IMR-90 (cell line): Measurements from ENCODE around the gene PCOLCE2. TPM values are rescaled to one million over a fixed set of nuclear protein-coding genes. Genes with fewer than 3 reads are reported as not detected.

ENCODE experiments used
- ATAC-seq: fragments of 200-7000 bp; cut with Tn5 transposase; 2 replicates; pipeline ENCODE4 v1.9.1; 2020; ENCODE audit warnings: low read depth, mild to moderate bottlenecking, moderate library complexity
- BruUV-seq: library from RNA; stranded (reverse); fragments of 400-500 nt; replicated peaks from 2 replicates; lab custom pipeline; 2021; lab: Mats Ljungman, UMichigan
- CTCF ChIA-PET: fragments of 300-600 bp; formaldehyde crosslinking; extraction: SDS; loops from one replicate; lab custom pipeline; 2021; ENCODE audit warnings: antibody characterized with exemption; lab: Yijun Ruan, JAX
- POLR2A ChIA-PET: fragments of 300-600 bp; sonication (Branson Sonifier 250); formaldehyde crosslinking; loops from one replicate; lab custom pipeline; 2022; ENCODE audit warnings: antibody characterized with exemption; ENCODE audit not compliant: unreplicated experiment; lab: Charles Lee
- DNase-seq: peaks from one replicate; pipeline ENCODE4 v3.0.0; 2013
- H2AFZ ChIP-seq: replicated peaks from 2 replicates; pipeline ENCODE3; 2013; ENCODE audit warnings: low read length, mild to moderate bottlenecking; ENCODE audit not compliant: poor library complexity
- H2AK5ac ChIP-seq: 2 replicates; pipeline ENCODE4 v1.6.1; 2013; ENCODE audit warnings: low read depth, low read length, inconsistent platforms
- H2AK9ac ChIP-seq: replicated peaks from 2 replicates; pipeline ENCODE3; 2013; ENCODE audit warnings: mild to moderate bottlenecking, low read depth, low read length, moderate library complexity; ENCODE audit not compliant: poor library complexity
- H2BK120ac ChIP-seq: 2 replicates; pipeline ENCODE4 v1.6.1; 2013; ENCODE audit warnings: low read depth, low read length, inconsistent platforms
- H2BK15ac ChIP-seq: 3 replicates; pipeline ENCODE4 v1.6.1; 2013; ENCODE audit warnings: low read depth, low read length, inconsistent platforms
- H2BK20ac ChIP-seq: 2 replicates; pipeline ENCODE4 v1.6.1; 2013; ENCODE audit warnings: low read depth, mild to moderate bottlenecking, inconsistent platforms, low read length, moderate library complexity
- H2BK5ac ChIP-seq: 2 replicates; pipeline ENCODE4 v1.6.1; 2013; ENCODE audit warnings: mild to moderate bottlenecking, low read depth, low read length, inconsistent platforms; ENCODE audit not compliant: poor library complexity, severe bottlenecking
- H3K14ac ChIP-seq: replicated peaks from 2 replicates; pipeline ENCODE4 v1.6.1; 2013; ENCODE audit warnings: low read depth, low read length, inconsistent platforms
- H3K18ac ChIP-seq: 2 replicates; pipeline ENCODE4 v1.6.1; 2013; ENCODE audit warnings: low read depth, low read length, control low read depth
- H3K23ac ChIP-seq: 2 replicates; pipeline ENCODE4 v1.6.1; 2013; ENCODE audit warnings: low read depth, low read length, inconsistent platforms
- H3K27ac ChIP-seq: 2 replicates; pipeline ENCODE4 v1.5.1; 2013; ENCODE audit warnings: mild to moderate bottlenecking, control low read depth, low read length; ENCODE audit not compliant: insufficient read depth
- H3K27me3 ChIP-seq: 2 replicates; pipeline ENCODE4 v1.6.1; 2013; ENCODE audit warnings: low read length; ENCODE audit not compliant: control insufficient read depth, insufficient read depth
- H3K36me3 ChIP-seq: 2 replicates; pipeline ENCODE4 v1.6.1; 2013; ENCODE audit warnings: low read length, mixed read lengths; ENCODE audit not compliant: control insufficient read depth, insufficient read depth
- H3K4ac ChIP-seq: 2 replicates; pipeline ENCODE4 v1.6.1; 2013; ENCODE audit warnings: low read depth, low read length, inconsistent platforms
- H3K4me1 ChIP-seq: 2 replicates; pipeline ENCODE4 v1.6.1; 2013; ENCODE audit warnings: low read length, mixed read lengths; ENCODE audit not compliant: control insufficient read depth, insufficient read depth
- H3K4me2 ChIP-seq: 2 replicates; pipeline ENCODE4 v1.6.1; 2013; ENCODE audit warnings: low read depth, mild to moderate bottlenecking, control low read depth, low read length, moderate library complexity
- H3K4me3 ChIP-seq: 2 replicates; pipeline ENCODE4 v1.5.1; 2013; ENCODE audit warnings: low read depth, mild to moderate bottlenecking, control low read depth, low read length, moderate library complexity; ENCODE audit not compliant: insufficient read depth
- H3K56ac ChIP-seq: 2 replicates; pipeline ENCODE4 v1.6.1; 2013; ENCODE audit warnings: low read length, inconsistent platforms; ENCODE audit not compliant: insufficient read depth; ENCODE audit errors: extremely low read depth
- H3K79me1 ChIP-seq, 2 experiments: 2 replicates each; pipeline ENCODE4 v1.6.1; 2013; ENCODE audit warnings: low read length in 2 of 2, inconsistent platforms in 1 of 2, low read depth in 1 of 2
- H3K9ac ChIP-seq: 2 replicates; pipeline ENCODE4 v1.6.1; 2013; ENCODE audit warnings: low read depth, low read length, control low read depth
- H3K9me1 ChIP-seq: 2 replicates; pipeline ENCODE4 v1.6.1; 2013; ENCODE audit warnings: low read length, inconsistent platforms; ENCODE audit not compliant: insufficient read depth
- H3K9me3 ChIP-seq: 2 replicates; pipeline ENCODE4 v1.6.1; 2013; ENCODE audit warnings: low read length; ENCODE audit not compliant: control insufficient read depth, insufficient read depth
- H4K20me1 ChIP-seq: 2 replicates; pipeline ENCODE4 v1.6.1; 2013; ENCODE audit warnings: low read length, inconsistent platforms; ENCODE audit not compliant: insufficient read depth
- H4K5ac ChIP-seq: 2 replicates; pipeline ENCODE4 v1.6.1; 2013; ENCODE audit warnings: mild to moderate bottlenecking, low read depth, low read length, control low read depth
- H4K8ac ChIP-seq, 2 experiments: 2 replicates each; pipeline ENCODE4 v1.6.1; 2013; ENCODE audit warnings: low read depth in 2 of 2, low read length in 2 of 2, control low read depth in 1 of 2, inconsistent platforms in 1 of 2
- H4K91ac ChIP-seq: 2 replicates; pipeline ENCODE4 v1.6.1; 2013; ENCODE audit warnings: low read depth, low read length, inconsistent platforms; ENCODE audit not compliant: insufficient read depth
- BHLHE40 ChIP-seq: fragments of 150-350 bp; IDR thresholded peaks from 2 replicates; pipeline ENCODE4 v1.6.1; 2016; ENCODE audit warnings: mild to moderate bottlenecking, low read depth, low read length
- CEBPB ChIP-seq: IDR thresholded peaks from 2 replicates; pipeline ENCODE4 v1.6.1; 2012; ENCODE audit warnings: low read depth, low read length, improper control_type of control experiment
- CHD1 ChIP-seq: IDR thresholded peaks from 2 replicates; pipeline ENCODE4 v1.6.1; 2012; ENCODE audit warnings: low read depth, low read length, improper control_type of control experiment
- ELK1 ChIP-seq: fragments of 150-350 bp; IDR thresholded peaks from 2 replicates; pipeline ENCODE4 v1.6.1; 2016; ENCODE audit warnings: low read depth, mild to moderate bottlenecking, low read length, moderate library complexity, borderline replicate concordance
- FOS ChIP-seq: fragments of 150-350 bp; IDR thresholded peaks from 2 replicates; pipeline ENCODE4 v1.6.1; 2016; ENCODE audit warnings: low read depth, low read length
- MAFK ChIP-seq: IDR thresholded peaks from 2 replicates; pipeline ENCODE4 v1.6.1; 2012; ENCODE audit warnings: low read depth, low read length, improper control_type of control experiment
- MAZ ChIP-seq: IDR thresholded peaks from 2 replicates; pipeline ENCODE4 v1.6.1; 2012; ENCODE audit warnings: low read depth, mild to moderate bottlenecking, low read length, improper control_type of control experiment, moderate library complexity, borderline replicate concordance
- MXI1 ChIP-seq: IDR thresholded peaks from 2 replicates; pipeline ENCODE4 v1.6.1; 2012; ENCODE audit warnings: low read depth, mild to moderate bottlenecking, low read length, moderate library complexity, borderline replicate concordance
- NFE2L2 ChIP-seq: fragments of 150-350 bp; IDR thresholded peaks from 2 replicates; pipeline ENCODE4 v1.6.1; 2016; ENCODE audit warnings: low read depth, mild to moderate bottlenecking, low read length
- POLR2A ChIP-seq: IDR thresholded peaks from 2 replicates; pipeline ENCODE4 v1.6.1; 2012; ENCODE audit warnings: mild to moderate bottlenecking, low read depth, low read length
- RAD21 ChIP-seq: IDR thresholded peaks from 2 replicates; pipeline ENCODE4 v1.6.1; 2012; ENCODE audit warnings: low read length, improper control_type of control experiment
- RCOR1 ChIP-seq: IDR thresholded peaks from 2 replicates; pipeline ENCODE4 v1.6.1; 2012; ENCODE audit warnings: mild to moderate bottlenecking, low read length, improper control_type of control experiment; ENCODE audit not compliant: insufficient replicate concordance
- RFX5 ChIP-seq: IDR thresholded peaks from 2 replicates; pipeline ENCODE4 v1.8.0; 2012; ENCODE audit warnings: low read depth, mild to moderate bottlenecking, low read length, moderate library complexity
- SMC3 ChIP-seq: fragments of 150-350 bp; IDR thresholded peaks from 2 replicates; pipeline ENCODE4 v1.6.1; 2016; ENCODE audit warnings: low read depth, mild to moderate bottlenecking, antibody characterized with exemption, low read length, moderate library complexity
- WGBS, 2 experiments: methylation state at CpG; one replicate each; pipeline versions ENCODE4 v1.1.5 to v1.1.7; 2013; ENCODE audit warnings: missing lambda C conversion rate in 2 of 2; ENCODE audit not compliant: insufficient read length in 1 of 2; ENCODE audit errors: extremely low coverage in 2 of 2; 5-methylcytosine and 5-hydroxymethylcytosine counted together
- dilution Hi-C: fragments of 300-500 bp; cut with HindIII; formaldehyde crosslinking; loops from one replicate; pipeline ENCODE4 v1.14.3; 2018; ENCODE audit warnings: low sequenced_read_pairs; ENCODE audit not compliant: unreplicated experiment
- in situ Hi-C: fragments of 300-500 bp; cut with MboI; formaldehyde crosslinking; loops from 3 replicates; pipeline ENCODE4 v1.14.3; 2019; ENCODE audit warnings: low sequenced_read_pairs, inconsistent platforms, mixed read lengths
- intact Hi-C: fragments of 100-400 bp; cut with micrococcal nuclease; formaldehyde crosslinking; loops from 2 replicates; pipeline ENCODE4 v1.10.0; 2022
- polyA plus RNA-seq, 3 experiments: library from polyadenylated mRNA; depleted of rRNA; stranded (reverse); fragments of >200 nt; gene quantifications; 2 replicates each; pipeline ENCODE4 v1.2.3, GENCODE V29; 2012; ENCODE audit warnings: low replicate concordance in 1 of 3
- total RNA-seq: library from RNA; depleted of rRNA; stranded (reverse); fragments of >200 nt; gene quantifications from 2 replicates; pipeline ENCODE4 v1.2.3, GENCODE V29; 2012
- TF ChIP-seq, protein P1 (sequence below): conservative IDR thresholded peaks from 2 replicates; pipeline ENCODE4 v1.5.1; 2012; ENCODE audit warnings: mild to moderate bottlenecking, low read depth, low read length, improper control_type of control experiment
- TF ChIP-seq, protein P2 (sequence below): fragments of 150-350 bp; IDR thresholded peaks from 2 replicates; pipeline ENCODE4 v1.6.1; 2017; ENCODE audit warnings: mild to moderate bottlenecking, antibody characterized with exemption, low read length, low read depth

PCOLCE2 gene
- total and polyA plus RNA-seq, 2 of the 4 experiments (the other 2 are of a cell fraction) = 0.50 to 0.54 TPM

GRCh38 chr3:142866841-142867631 is 21.8 kb downstream of the PCOLCE2 start:
- H3K4ac ChIP-seq = no peak overlapping the region
- ATAC-seq = no peak
- H2BK5ac ChIP-seq = no peak overlapping the region
- no peak overlapping the region for H3K23ac ChIP-seq
- 67% methylated on average over 1 of the region's 9 CpGs; no CpG with 5 or more reads in 1 of the 2 experiments for WGBS, 2 experiments
- no peak overlapping the region for H2AK5ac ChIP-seq
- H3K9ac ChIP-seq = no peak overlapping the region
- dilution Hi-C loops = no loop called here
- no peak overlapping the region for H3K27ac ChIP-seq
- in situ Hi-C loops = no loop called here
- H2AFZ ChIP-seq = no peak overlapping the region
- peaks cover 3% of the 10 kb centered on the region for H3K27me3 ChIP-seq
- H3K4me3 ChIP-seq = no peak overlapping the region
- H4K5ac ChIP-seq = no peak overlapping the region
- TF ChIP-seq POLR2A (no peak), RCOR1 (no peak), NFE2L2 (no peak), BHLHE40 (no peak), RFX5 (no peak), MXI1 (no peak), FOS (no peak), CHD1 (no peak), RAD21 (no peak), MAFK (no peak), MAZ (no peak), CEBPB (no peak), SMC3 (no peak), ELK1 (no peak)
- TF ChIP-seq, protein P1, sequence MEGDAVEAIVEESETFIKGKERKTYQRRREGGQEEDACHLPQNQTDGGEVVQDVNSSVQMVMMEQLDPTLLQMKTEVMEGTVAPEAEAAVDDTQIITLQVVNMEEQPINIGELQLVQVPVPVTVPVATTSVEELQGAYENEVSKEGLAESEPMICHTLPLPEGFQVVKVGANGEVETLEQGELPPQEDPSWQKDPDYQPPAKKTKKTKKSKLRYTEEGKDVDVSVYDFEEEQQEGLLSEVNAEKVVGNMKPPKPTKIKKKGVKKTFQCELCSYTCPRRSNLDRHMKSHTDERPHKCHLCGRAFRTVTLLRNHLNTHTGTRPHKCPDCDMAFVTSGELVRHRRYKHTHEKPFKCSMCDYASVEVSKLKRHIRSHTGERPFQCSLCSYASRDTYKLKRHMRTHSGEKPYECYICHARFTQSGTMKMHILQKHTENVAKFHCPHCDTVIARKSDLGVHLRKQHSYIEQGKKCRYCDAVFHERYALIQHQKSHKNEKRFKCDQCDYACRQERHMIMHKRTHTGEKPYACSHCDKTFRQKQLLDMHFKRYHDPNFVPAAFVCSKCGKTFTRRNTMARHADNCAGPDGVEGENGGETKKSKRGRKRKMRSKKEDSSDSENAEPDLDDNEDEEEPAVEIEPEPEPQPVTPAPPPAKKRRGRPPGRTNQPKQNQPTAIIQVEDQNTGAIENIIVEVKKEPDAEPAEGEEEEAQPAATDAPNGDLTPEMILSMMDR = no peak
- TF ChIP-seq, protein P2, sequence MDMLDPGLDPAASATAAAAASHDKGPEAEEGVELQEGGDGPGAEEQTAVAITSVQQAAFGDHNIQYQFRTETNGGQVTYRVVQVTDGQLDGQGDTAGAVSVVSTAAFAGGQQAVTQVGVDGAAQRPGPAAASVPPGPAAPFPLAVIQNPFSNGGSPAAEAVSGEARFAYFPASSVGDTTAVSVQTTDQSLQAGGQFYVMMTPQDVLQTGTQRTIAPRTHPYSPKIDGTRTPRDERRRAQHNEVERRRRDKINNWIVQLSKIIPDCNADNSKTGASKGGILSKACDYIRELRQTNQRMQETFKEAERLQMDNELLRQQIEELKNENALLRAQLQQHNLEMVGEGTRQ = no peak
- ChIA-PET POLR2A (no interaction called here), CTCF (no interaction called here)
- no peak overlapping the region for H2BK20ac ChIP-seq
- H3K79me1 ChIP-seq = no peaks in the 10 kb centered on the region
- BruUV-seq = no TSS peak
- H3K4me2 ChIP-seq = no peak overlapping the region
- no peak overlapping the region for H3K18ac ChIP-seq
- H2BK15ac ChIP-seq = no peak overlapping the region
- H3K36me3 ChIP-seq = no peaks in the 10 kb centered on the region
- H2AK9ac ChIP-seq = no peak overlapping the region
- no peak overlapping the region for H3K56ac ChIP-seq
- no peaks in the 10 kb centered on the region for H3K9me3 ChIP-seq
- no peak overlapping the region for H2BK120ac ChIP-seq
- intact Hi-C loops = no loop called here
- no peak overlapping the region for H3K14ac ChIP-seq
- H4K20me1 ChIP-seq = no peaks in the 10 kb centered on the region
- H4K91ac ChIP-seq = no peak overlapping the region
- H3K9me1 ChIP-seq = no peaks in the 10 kb centered on the region
- H3K4me1 ChIP-seq = no peaks in the 10 kb centered on the region
- no peak overlapping the region for H4K8ac ChIP-seq
- no peak for DNase-seq
